ENCODE results near the gene ZNF343.

- TF ChIP-seq, protein P1, sequence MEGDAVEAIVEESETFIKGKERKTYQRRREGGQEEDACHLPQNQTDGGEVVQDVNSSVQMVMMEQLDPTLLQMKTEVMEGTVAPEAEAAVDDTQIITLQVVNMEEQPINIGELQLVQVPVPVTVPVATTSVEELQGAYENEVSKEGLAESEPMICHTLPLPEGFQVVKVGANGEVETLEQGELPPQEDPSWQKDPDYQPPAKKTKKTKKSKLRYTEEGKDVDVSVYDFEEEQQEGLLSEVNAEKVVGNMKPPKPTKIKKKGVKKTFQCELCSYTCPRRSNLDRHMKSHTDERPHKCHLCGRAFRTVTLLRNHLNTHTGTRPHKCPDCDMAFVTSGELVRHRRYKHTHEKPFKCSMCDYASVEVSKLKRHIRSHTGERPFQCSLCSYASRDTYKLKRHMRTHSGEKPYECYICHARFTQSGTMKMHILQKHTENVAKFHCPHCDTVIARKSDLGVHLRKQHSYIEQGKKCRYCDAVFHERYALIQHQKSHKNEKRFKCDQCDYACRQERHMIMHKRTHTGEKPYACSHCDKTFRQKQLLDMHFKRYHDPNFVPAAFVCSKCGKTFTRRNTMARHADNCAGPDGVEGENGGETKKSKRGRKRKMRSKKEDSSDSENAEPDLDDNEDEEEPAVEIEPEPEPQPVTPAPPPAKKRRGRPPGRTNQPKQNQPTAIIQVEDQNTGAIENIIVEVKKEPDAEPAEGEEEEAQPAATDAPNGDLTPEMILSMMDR (IDR thresholded peaks at IDR 0.05): no peak
- no peak for TF ChIP-seq EP300 (IDR thresholded peaks at IDR 0.05)
Observed at GRCh38 chr20:2518558-2518957, 9.8 kb upstream of the ZNF343 start.

All from tibial nerve (tissue), 4 donors.